Stimulated activated CD8-positive, alpha-beta memory T cell treated with anti-CD3 and anti-CD28 coated beads, Interleukin-15, amount 100 ng/mL, for 24 hours (primary cell): Measurements from ENCODE around the gene SULT2B1.

Source experiments
- DNase-seq: peaks from one replicate; pipeline ENCODE4 v3.0.0-alpha.2; 2020; ENCODE audit warnings: low read depth

SULT2B1 gene

DNA sequence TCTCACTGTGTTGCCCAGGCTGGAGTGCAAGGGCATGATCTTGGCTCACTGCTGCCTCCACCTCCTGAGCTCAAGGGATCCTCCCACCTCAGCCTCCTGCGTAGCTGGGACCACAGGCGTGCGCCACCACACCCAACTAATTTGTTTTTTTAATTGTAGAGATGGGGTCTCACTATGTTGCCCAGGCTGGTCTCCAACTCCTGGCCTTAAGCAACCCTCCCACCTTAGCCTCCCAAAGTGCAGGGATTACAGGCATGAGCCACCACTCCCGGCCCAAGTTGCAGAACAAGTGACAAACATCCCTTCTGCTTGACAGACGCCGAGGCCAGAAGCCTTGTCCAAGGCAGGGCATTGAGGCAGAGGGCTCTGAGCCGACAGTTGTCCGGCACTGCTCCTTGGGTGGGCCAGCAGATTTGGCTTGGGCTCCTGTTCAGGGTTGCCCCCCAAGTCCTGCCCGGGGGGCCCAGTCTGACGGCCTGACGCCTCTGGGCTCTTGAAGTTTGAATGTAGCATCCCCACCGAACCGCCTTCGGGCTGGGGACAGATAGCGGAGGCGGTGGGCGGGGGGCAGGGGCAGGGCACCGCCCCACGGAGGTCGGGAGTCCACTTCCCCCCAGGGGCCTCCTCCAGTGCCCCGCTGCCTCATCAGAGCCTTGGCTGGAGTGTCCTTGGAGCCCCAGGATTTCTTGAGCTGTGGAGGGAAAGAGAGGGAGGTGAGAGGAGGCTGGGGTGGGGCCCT is 48.9 kb downstream of the SULT2B1 start:
- no peak for DNase-seq

DNA sequence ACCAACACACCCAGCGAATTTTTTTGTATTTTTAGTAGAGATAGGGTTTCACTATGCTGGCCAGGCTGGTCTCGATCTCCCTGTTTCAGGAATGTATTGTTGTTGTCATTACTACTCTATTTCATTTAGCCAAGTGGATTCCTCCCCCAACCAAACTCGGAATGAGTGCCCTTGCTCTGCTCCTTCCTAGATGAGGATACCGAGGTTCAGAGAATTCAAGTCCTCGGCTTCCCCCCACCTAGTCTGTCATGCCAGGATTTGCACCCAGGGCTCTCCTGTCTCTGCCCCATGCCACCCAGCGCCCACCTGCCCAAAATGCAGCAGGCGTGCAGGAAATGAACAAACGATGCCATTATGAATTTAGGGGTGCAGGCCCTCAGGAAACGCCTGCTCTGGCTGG is 51.0 kb downstream of the SULT2B1 start:
- no peak for DNase-seq

DNA sequence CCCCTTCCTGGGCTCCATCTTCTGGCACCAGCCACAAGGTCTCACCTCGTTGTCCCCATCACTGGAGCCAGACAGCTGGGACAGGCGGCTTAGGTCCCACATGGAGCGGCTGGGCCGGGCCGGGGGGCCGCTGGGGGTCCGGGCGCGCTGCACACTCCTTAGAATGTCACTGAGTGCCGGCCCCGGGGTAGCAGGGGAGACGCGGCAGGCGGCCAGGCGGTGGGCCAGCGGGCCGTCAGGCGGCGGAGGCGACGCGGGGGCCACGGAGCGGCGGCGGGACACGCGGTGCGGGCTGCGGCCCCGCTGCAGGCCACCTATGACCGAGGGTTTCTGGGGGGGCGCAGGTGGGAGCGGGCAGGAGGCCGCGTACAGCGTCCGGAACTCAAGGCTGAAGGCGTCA is 51.5 kb downstream of the SULT2B1 start:
- no peak for DNase-seq

DNA sequence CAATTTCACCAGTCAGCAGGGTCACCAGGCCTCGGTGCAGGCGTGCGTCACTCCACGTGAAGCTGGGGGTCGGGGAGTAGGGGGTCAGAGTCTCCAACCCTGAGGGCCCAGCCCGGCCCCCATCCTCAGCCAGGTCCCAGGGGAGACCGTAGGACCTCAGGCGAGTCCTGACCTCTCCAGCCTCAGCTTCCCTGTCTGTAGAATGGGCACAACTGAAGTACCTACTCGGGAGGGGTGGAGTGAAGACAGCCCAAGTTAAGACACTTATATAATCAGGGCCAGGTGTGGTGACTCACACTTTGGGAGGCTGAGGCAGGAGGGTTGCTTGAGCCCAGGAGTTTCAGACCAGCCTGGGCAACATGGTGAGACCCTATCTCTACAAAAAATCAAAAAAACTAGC is 51.9 kb downstream of the SULT2B1 start:
- no peak for DNase-seq

DNA sequence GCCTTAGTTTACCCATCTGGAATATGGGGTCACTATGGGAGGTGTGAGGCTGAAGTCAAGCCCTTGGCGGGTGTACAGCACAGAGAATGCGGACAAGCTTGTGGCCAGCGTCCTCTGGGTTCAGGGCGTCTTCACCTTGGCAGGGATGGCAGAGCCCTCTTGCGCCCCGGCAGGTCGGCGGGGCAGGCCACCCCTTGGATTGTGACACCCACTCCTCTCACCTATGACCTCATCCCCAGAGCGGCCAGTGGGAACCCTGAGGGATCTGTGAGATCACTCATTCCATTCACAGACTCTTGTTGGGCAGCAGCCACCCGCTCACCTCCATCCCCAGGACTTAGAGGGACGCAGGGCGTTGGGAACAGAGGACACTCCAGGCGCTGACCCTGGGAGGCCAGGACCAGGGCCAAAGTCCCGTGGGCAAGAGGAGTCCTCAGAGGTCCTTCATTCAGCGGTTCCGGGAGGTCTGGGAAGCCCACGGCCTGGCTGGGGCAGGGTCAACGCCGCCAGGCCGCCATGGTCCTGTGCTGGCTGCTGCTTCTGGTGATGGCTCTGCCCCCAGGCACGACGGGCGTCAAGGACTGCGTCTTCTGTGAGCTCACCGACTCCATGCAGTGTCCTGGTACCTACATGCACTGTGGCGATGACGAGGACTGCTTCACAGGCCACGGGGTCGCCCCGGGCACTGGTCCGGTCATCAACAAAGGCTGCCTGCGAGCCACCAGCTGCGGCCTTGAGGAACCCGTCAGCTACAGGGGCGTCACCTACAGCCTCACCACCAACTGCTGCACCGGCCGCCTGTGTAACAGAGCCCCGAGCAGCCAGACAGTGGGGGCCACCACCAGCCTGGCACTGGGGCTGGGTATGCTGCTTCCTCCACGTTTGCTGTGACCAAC is 54.7 kb downstream of the SULT2B1 start, which contains the start of gene SPACA4:
Gene SPACA4 (plus strand): TSS at position 280 of the 896 bp plus-strand sequence. CDS start 237 bp downstream, at position 517.
- DNase-seq, result no peak

DNA sequence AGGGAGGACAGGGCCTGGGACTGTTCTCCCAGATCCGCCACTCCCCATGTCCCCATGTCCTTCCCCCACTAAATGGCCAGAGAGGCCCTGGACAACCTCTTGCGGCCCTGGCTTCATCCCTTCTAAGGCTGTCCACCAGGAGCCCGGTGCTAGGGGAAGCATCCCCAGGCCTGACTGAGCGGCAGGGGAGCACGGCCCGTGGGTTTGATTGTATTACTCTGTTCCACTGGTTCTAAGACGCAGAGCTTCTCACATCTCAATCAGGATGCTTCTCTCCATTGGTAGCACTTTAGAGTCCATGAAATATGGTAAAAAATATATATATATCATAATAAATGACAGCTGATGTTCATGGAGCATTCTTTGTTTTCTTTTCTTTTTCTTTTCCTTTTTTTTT is 55.4 kb downstream of the SULT2B1 start:
- no peak for DNase-seq

DNA sequence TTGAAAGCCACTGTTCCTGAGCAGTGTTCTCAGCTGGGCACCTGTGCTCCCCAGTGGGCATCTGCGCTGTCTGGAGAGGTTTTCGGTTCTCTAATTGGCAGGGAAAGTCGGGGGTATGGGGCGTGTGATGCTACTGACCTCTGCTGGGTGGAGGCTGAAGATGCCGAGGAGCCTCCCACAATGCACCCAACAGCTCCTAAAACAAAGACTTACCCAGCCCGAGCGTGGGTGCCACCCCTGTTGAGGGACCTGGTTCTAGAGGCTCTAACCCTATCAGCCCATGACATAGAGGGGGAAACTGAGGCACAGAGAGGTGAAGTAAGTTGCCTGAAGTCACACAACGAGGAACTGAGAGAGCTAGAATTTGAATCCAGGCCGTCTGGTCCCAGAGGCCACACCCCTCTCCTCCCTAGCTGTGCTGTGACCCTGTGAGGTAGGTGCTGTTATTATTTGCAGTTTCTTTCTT is 56.9 kb downstream of the SULT2B1 start:
- DNase-seq, result no peak

DNA sequence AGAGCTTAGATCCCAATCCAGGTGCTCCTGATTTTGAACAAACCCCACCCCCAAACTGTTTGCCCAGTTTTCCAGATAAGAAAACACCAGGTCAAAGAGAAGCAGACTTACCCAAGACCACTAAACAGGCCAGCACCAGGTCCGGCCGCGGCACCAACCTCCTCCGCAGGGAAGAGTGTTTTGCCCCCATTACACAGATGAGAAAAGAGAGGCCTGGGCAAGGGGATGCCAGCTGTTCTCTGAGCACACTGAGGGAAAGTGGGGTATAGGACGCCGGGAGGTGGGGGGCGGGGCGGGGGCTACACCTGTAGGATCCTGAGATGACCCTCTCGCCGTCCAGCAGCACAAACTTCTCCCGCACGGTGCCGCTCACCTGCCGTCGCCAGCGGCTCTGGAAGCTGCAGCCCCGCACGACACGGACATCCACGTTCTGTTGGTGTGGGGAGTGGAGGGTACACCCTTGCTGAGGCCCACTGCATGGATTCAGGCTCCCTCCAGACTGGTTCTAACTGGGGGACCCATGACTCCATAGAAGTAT is 57.7 kb downstream of the SULT2B1 start:
- DNase-seq, result no peak

DNA sequence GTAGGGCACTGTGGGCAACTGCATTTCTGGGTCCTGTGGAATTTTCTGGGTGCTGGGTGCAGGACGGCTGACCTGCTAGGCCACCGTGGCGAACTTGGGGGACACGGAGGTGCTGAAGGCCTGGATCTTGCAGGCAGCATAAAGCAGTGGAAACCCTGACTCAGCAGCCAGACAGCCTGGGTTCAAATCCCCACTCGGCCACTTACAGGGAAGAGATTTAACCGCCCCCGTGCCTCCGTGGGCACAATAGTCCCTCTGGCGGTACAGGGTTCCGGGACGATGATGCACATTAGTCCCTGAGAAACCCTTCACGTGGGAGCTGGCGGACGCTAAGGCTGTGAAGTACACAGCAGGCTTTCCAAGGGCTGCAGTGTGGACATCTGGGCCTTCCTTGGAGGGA is 59.9 kb downstream of the SULT2B1 start:
- no peak for DNase-seq

DNA sequence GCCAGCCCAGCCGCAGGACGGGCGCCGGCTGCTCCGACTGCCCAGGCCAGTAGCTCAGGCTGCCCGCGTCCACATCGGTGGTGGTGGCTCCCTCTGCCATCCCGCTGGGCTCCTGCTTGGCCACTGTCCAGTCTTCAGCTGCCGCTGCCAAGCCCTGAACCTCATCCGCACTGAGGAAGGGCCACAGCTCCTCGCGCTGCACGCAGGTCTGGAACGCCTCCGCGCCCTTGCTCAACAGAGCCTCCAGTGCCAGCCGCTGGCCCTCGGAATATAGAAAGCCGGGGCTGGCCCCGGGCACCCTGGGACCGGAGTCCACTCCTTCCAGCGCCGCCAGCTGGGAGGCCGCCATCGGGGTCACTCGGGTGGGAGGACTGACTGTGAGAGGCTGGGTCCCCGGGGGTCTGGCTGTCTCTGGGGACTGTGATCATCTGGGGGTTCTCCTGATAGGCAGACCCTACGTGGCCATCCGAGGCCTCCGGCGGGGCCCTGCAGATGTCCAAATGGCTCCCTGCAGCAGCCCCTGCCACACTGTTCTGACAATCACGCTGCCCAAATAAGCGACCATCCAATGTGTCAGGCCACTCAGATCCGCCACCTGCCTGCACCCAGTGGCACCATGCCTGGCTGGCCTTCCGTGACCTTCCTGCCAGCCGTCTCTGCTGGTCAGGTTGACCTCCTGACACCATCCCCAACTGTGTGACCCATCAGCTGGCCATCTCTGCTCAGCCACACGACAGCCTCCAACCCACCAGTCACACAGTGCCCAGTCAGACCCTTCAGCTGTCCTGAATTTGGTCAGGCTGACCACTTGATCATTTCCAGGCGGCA is 61.3 kb downstream of the SULT2B1 start:
- no peak for DNase-seq

DNA sequence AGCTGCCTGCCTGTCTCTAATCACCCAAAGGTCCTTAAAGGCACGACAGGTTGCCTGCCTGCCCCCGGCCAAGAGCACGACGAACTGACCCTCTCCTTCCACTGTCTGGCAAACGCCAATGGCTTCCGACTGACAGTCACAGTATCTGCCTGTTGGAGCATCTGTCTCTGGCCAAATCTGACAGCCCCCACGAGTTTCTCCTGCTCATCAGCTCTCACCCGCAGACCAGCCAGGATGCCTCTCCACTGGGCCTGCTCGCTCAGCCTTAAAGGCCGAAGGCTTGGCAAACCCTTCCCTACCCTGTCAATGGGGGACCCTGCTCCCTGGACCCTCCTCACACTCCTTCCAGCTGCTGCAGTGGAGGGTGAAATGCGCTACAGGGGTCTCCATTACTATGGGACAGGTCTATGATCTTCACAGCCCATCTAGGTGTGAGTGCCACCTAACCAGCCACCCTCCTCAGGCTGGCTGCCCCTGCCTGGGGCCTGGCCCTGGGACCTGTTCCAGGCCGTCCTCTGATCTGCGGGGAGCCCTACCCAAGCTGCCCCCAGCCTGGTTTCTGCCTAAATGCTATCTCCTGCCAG is 62.0 kb downstream of the SULT2B1 start:
- no peak for DNase-seq

DNA sequence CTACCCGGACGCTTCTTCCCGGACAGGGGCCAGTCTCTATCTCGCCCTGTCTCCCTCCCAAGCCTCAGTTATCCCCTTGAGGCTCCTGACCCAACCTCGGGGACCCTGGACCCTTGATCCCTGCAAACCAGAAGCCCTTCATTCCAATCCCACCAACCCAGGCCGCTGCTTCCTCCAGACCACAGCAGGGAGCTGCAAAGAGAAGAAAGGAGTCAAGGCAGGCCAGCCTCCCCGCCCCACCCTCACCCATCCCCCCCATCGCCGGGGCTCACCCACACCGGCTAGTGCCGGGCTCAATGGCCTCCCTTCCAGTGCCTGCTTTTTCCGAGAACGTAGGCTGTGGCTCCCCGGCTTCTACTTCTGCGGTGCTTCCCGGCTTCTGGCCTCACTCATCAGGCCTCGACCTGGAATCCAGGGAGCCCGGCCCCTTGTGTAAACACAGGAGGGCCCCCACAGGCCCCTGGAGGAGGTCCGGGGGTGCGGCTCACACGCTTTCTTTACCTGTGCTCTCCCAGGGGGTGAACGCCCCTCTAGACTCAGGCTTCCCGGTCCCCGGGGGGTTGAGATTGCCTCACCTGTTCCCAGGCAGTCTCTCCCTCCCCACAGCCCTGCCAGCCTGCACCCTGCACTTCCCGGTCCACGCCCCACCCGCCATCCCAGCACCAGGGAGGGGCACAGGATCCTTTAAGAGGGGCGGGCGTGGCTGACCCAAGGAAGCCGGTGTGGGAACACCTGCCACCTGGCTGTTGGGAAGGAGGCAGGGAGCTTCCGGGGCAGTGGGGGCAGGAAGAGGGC is 62.7 kb downstream of the SULT2B1 start, which contains the start of gene FAM83E:
Gene FAM83E (minus strand): TSS at position 641 of the 795 bp plus-strand sequence. CDS start 1,704 bp downstream, outside the sequence.
- DNase-seq, result no peak

DNA sequence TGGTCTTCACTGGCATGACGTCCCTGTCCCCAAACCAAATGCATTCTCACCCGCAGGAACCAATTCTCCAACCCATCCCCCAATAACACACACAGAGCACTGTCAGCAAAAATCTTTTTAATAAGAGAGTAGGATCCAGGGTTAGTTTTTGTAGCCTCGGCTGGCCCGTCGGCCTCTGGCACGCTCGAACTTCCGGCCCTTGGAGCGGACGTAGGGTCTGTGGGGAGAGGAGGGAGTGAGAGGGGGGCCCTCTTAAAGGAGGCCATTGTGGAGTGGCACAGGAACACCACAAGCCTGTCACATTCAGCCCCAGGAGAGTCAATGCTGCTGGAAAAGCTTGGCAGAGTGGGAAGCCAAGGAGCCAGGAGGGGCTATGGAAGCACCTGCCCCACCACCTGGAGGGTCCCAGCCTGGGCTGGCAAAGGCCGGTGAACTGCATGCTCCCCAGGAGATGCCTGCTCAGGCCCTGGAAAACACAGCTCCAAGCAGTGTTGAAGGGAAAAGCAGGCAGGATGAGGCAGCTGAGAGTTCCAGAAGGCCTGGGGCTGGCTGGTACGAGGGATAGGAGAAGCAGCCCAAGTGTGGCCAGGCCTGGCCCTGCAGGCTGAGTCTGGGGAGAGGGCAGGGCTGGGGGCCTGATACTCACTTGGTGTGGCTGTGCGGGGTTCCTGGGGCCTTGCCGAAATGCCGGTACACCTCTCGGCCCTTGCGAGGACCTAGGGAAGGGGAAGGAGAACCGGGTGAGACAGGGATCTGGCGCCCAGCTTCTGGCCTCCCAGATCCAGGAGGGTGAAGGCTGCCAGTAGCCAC is 63.5 kb downstream of the SULT2B1 start:
- no peak for DNase-seq

DNA sequence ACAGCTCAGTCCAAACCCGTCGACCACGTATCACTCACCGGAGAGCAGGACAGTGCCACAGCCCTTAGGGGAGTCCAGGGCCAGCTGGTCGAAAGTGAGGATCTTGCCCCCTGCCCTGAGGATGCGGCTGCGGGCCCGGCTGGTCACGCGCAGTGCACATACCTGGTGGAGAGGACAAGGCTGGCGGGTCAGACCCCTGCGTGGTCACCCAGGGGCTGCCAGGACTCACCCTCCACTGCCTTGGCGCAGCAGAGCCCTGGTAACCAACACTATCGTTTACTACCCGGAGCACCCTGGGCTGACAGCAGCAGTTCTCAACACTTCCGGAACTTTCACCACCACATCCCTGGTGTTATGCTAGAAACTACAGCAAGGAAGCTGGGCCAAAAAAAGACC is 64.1 kb downstream of the SULT2B1 start:
- no peak for DNase-seq

DNA sequence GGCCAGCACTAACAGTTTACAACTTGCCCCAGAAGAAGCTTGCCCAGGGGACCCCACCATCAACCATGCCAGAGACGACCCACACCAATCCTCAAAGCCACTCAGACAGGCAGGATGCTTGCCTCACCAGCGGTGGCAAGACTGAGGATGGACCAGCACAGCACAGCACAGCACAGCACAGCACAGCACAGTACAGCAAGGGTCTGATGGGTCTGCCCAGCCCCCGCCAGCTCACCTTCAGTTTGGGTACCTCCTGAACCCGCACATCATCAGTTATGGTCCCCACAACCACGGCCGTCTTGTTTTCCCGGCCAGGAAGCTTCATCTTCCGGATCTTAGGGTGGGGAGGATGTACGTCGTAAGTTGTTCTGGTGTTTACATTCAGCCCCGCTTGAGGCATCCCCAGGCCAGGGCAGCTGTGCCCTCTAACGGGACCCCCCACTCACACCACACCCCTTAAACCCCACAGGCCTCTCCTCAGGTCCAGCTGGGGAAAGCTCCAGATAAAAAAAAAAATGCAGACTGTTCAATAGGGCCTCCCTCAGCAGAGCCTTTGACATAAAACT is 64.6 kb downstream of the SULT2B1 start:
- DNase-seq, result no peak

DNA sequence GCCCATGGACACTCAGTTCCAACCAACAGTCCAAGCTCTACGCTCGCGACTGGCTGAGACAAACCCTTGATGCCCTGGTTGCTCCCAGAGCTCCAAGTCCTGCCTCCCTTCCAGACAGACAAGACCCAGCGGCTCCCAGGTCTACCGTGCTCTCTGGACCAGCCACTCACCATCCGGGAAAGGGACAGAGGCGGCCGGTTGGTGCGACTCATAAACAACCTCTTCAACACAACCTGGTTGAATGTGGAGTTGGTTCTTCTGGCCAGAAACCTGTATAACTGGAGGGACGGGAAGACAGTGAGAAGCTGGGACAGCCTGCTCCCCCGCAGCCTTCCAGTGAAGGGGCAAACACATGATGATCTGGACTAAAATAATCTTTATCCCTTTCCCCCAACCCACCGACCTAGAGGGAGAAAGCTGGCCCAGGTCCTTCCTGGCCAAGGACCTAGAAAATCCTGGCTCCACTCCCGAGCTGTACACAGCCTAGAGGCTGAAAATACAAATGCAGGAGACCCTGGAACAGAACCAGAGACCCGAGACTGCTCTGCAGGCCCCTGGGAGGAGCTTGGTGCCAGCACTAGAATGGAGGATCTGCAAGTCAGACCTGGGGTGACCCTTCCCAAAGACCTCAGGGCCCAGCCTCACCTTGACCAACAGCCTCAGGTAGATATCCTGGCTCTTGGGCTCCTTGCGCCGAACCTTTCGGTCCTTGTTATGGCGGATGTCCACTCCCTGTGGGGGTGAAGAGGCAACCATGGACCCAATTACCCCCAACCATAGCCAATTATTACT is 65.4 kb downstream of the SULT2B1 start:
- DNase-seq, result no peak

DNA sequence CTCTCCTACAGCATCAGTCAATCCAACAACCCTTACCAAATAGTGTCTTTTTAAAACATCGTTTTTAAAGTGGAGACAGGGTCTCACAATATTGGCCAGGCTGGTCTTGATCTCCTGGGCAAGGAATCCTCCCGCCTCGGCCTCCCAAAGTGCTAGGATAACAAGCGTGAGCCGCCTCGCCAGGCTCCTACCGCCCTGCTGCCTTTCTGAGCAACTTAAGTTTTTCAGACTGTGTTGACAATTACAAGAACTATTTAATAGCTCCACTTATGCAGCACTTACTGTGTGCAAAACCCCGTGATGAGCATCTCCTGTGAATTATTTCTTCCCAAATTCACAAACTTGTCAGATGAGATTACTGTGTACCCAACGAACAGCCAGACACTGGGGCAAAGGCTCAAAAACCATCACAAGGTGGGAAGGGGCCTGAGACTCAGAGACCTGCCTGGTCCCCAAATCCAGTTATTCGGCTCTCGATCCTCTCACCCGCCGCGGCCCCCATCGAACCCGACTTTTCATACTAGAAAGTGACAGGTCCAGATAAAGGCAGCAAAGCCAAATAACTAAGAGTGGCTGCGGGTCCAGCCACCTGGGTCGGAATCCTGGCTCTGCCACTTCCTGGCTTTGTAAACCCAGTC is 66.4 kb downstream of the SULT2B1 start:
- no peak for DNase-seq
